Activated naive CD4-positive, alpha-beta T cell treated with anti-CD3 and anti-CD28 coated beads, Interleukin-2, amount 50 U/mL, for 72 hours (primary cell): ENCODE data around the gene SKIL. TPM values are rescaled to one million over a fixed set of nuclear protein-coding genes. Genes with fewer than 3 reads are reported as not detected.

Source experiments
- ATAC-seq, 2 donors: fragments of 150-1000 bp; cut with Tn5 transposase; 2 replicates each; pipeline ENCODE4 v1.10.0; 2021; ENCODE audit warnings: mild to moderate bottlenecking in 2 of 2, moderate library complexity in 2 of 2
- DNase-seq, 2 donors: peaks; one replicate each; pipeline ENCODE4 v3.0.0; 2021 to 2022; ENCODE audit warnings: low spot score in 2 of 2
- H3K27ac Mint-ChIP-seq, 2 donors: one replicate each; pipeline ENCODE4 v1.8.0; 2022; ENCODE audit warnings: mild to moderate bottlenecking in 2 of 2, mixed read lengths in 2 of 2
- H3K36me3 Mint-ChIP-seq, 2 donors: one replicate each; pipeline ENCODE4 v1.8.0; 2022; ENCODE audit warnings: mixed read lengths in 2 of 2
- H3K9me3 Mint-ChIP-seq, 2 donors: one replicate each; pipeline ENCODE4 v1.8.0; 2022; ENCODE audit warnings: mixed read lengths in 2 of 2
- total RNA-seq, 2 donors: library from RNA; stranded (reverse); gene quantifications; one replicate each; pipeline ENCODE4 v1.2.3, GENCODE V29; 2022

Gene SKIL
- total RNA-seq, 2 donors from 2014 or later = 16.8 to 21.9 TPM

DNA sequence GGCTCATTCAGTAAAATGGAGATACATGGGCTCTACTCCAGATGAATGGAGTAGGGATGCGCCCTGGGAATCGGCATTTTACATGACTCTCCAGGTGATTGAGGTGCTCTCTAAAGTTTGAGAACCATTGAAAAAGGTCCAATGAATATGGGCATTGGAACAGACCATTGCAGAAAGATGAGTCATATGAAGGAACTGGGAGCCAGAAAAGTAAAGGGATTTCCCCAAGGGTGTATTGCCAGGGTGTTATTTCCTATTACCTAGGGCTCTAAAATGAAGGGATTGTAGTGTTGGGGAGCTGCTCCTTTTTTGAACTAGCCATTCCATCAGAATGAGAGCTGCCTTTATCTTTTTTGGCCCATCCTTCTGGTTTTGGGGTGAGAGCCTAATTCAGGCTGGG lies 82.8 kb downstream of the SKIL start:
- Mint-ChIP-seq H3K36me3 (no peaks in the 10 kb centered on the region), H3K9me3 (no peaks in the 10 kb centered on the region), H3K27ac (no peak overlapping the region)
- no peak for DNase-seq
- ATAC-seq = peak; percentile 68 to 86

DNA sequence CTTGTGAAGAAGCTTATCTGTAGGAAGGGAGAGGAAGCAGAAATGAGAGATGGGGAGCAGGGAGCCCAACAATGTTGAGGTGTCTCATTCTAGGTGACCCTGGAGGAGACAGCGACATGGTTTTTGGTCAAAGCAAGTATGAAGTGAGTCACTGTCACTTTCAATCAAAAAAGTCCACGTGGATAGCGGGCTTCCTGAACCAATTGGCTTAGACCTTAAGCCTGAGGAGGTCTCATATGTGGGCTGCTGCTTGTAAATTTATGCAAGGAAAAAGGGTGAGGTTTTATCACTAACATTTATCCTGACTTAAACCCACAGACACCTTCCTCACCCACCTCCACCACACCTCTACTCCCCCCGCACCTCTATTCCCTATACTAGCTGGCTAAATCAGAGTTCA lies 83.9 kb downstream of the SKIL start:
- H3K27ac Mint-ChIP-seq = no peak overlapping the region
- DNase-seq (no peak), ATAC-seq (no peak)
- H3K36me3 Mint-ChIP-seq = no peaks in the 10 kb centered on the region
- no peaks in the 10 kb centered on the region for H3K9me3 Mint-ChIP-seq

DNA sequence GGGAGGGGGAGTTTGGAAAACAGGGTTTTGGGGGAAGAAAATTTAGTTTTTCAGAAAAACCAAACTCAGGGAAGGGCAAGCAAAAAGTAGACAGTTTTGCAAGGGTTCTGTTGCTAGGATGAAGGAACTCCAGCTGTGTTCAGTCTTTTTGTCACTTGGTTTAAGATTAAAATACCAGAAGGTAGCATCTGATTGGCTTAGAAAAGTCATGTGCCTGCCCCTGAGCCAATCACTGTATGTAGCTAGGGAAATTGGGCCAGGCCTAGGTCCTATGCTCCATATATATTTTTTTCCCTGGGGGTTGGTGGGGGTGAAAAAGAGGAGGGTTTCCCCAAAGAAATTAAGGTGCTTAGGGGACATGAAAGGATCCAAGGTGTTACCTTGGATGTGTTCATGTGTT lies 85.4 kb downstream of the SKIL start:
- ATAC-seq (no peak), DNase-seq (no peak)
- Mint-ChIP-seq H3K9me3 (no peaks in the 10 kb centered on the region), H3K36me3 (no peaks in the 10 kb centered on the region), H3K27ac (no peak overlapping the region)

DNA sequence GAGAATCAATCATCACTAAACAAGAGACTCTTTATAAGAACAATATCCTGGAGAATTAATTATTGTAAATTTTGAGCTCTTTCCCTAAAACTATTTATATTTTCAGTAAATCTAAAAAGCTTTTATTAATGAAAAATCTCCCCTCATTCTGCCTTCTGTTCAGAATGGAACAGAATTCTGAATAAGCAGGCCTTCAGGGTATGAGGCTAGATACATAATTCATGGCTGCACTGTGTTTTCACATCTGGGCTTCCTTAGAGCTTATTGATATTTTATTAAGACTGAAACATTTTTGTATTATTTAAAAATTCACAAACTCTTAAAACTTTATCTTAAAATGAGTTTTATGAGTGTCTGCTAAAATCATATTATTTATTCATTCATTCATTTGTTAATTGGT lies 85.9 kb downstream of the SKIL start:
- DNase-seq = no peak
- no peak for ATAC-seq
- no peaks in the 10 kb centered on the region for H3K36me3 Mint-ChIP-seq
- H3K9me3 Mint-ChIP-seq = no peaks in the 10 kb centered on the region
- no peak overlapping the region for H3K27ac Mint-ChIP-seq

Other genes with a start within 250 kb of the SKIL start
- gene PHC3, start 176.0 kb upstream of the SKIL start, total RNA-seq = 10 to 100 TPM; 62.0 to 85.5 TPM
- 10 to 100 TPM; 24.5 to 34.0 TPM for gene PRKCI, start 135.3 kb upstream of the SKIL start, total RNA-seq
- gene CLDN11, start 61.2 kb downstream of the SKIL start, total RNA-seq = not detected
- gene SLC7A14, start 228.4 kb downstream of the SKIL start, total RNA-seq = not detected